Transverse colon (tissue), 4 donors: ENCODE measurements around the gene FGA.
"Not testable (repeated sequence)": the region's sequence is repeated elsewhere in the genome, so short reads cannot be mapped to it uniquely, and the experiment has no call there.

ENCODE experiments used
- CTCF ChIP-seq, 5 experiments: fragments of 200-600 bp in 3 of 5; fragments of 450-650 bp in 2 of 5; sonication (generic) in 3 of 5; IDR thresholded peaks; 1 replicate in 2 of 5; 2 replicates in 3 of 5; pipeline ENCODE4 v1.5.1; 2016 to 2017; ENCODE audit warnings: antibody characterized with exemption in 5 of 5, inconsistent platforms in 3 of 5, mild to moderate bottlenecking in 2 of 5, moderate library complexity in 1 of 5
- POLR2A ChIP-seq: fragments of 450-650 bp; IDR thresholded peaks from one replicate; pipeline ENCODE4 v1.6.1; 2016; ENCODE audit warnings: antibody characterized with exemption, mild to moderate bottlenecking, moderate library complexity
- POLR2AphosphoS5 ChIP-seq, 3 donors: sonication (generic); formaldehyde crosslinking; IDR thresholded peaks; one replicate each; pipeline ENCODE4 v1.6.1; 2016; ENCODE audit warnings: antibody characterized with exemption in 3 of 3

GRCh38 chr4:154597281-154597680 lies 6.7 kb upstream of the FGA start:
- TF ChIP-seq CTCF (IDR thresholded peaks at IDR 0.05); POLR2AphosphoS5 (IDR thresholded peaks at IDR 0.05); POLR2A: not testable (repeated sequence)
